Loucy (cell line): Measurements from ENCODE around the gene HELT.
A peak's percentile ranks its signal among the peaks of the same experiment; 100 is the strongest.
"Not testable (repeated sequence)": the region's sequence is repeated elsewhere in the genome, so short reads cannot be mapped to it uniquely, and the experiment has no call there.

Experiments
- H2AFZ ChIP-seq: fragments of 200-600 bp; sonication (generic); 2 replicates; pipeline ENCODE4 v1.6.0; 2016; ENCODE audit warnings: antibody characterized with exemption, mild to moderate bottlenecking, low read length, moderate library complexity
- H3F3A ChIP-seq: fragments of 200-600 bp; 2 replicates; pipeline ENCODE4 v1.6.0; 2016; ENCODE audit warnings: antibody characterized with exemption, low read depth, mild to moderate bottlenecking
- H3K27me3 ChIP-seq: fragments of 200-600 bp; sonication (generic); 2 replicates; pipeline ENCODE4 v1.6.1; 2014; ENCODE audit warnings: low read length, mild to moderate bottlenecking; ENCODE audit not compliant: insufficient read depth, poor library complexity, severe bottlenecking
- H3K36me3 ChIP-seq: fragments of 200-600 bp; sonication (generic); 2 replicates; pipeline ENCODE4 v1.6.1; 2016; ENCODE audit warnings: low read length; ENCODE audit not compliant: insufficient read depth
- H3K4me1 ChIP-seq: fragments of 200-600 bp; sonication (generic); 2 replicates; pipeline ENCODE4 v1.5.1; 2014; ENCODE audit warnings: low read length, mild to moderate bottlenecking; ENCODE audit not compliant: insufficient read depth, poor library complexity, severe bottlenecking
- H3K4me2 ChIP-seq: fragments of 200-600 bp; sonication (generic); 2 replicates; pipeline ENCODE4 v1.6.0; 2014; ENCODE audit warnings: antibody characterized with exemption, low read length, low read depth, mild to moderate bottlenecking; ENCODE audit not compliant: poor library complexity, severe bottlenecking
- H3K4me3 ChIP-seq: fragments of 200-600 bp; sonication (generic); 2 replicates; pipeline ENCODE4 v1.5.1; 2014; ENCODE audit warnings: low read length, mild to moderate bottlenecking, mixed read lengths; ENCODE audit not compliant: poor library complexity, severe bottlenecking
- H3K79me2 ChIP-seq: fragments of 200-600 bp; sonication (generic); 2 replicates; pipeline ENCODE4 v1.6.1; 2014; ENCODE audit warnings: low read length; ENCODE audit not compliant: insufficient read depth
- H3K9ac ChIP-seq: fragments of 200-600 bp; sonication (generic); 2 replicates; pipeline ENCODE4 v1.6.0; 2014; ENCODE audit warnings: mild to moderate bottlenecking, low read depth, low read length, moderate library complexity; ENCODE audit not compliant: poor library complexity, severe bottlenecking
- H3K9me2 ChIP-seq: fragments of 200-600 bp; sonication (generic); replicated peaks from 2 replicates; pipeline ENCODE4 v1.6.1; 2016; ENCODE audit warnings: low read depth, low read length, mixed read lengths
- H3K9me3 ChIP-seq: fragments of 200-600 bp; sonication (generic); 2 replicates; pipeline ENCODE4 v1.6.1; 2014; ENCODE audit warnings: mild to moderate bottlenecking, antibody characterized with exemption, low read length, low read depth; ENCODE audit not compliant: insufficient read depth
- H4K20me1 ChIP-seq: fragments of 200-600 bp; sonication (generic); 2 replicates; pipeline ENCODE4 v1.6.0; 2014; ENCODE audit warnings: antibody characterized with exemption, low read length, mild to moderate bottlenecking; ENCODE audit not compliant: insufficient read depth, poor library complexity, severe bottlenecking
- CTCF ChIP-seq: fragments of 200-600 bp; sonication (generic); conservative IDR thresholded peaks from 2 replicates; pipeline ENCODE4 v1.5.1; 2014; ENCODE audit warnings: mild to moderate bottlenecking, antibody characterized with exemption, low read length
- EZH2phosphoT487 ChIP-seq: fragments of 200-600 bp; IDR thresholded peaks from 2 replicates; pipeline ENCODE4 v1.6.1; 2018; ENCODE audit warnings: antibody characterized with exemption, mild to moderate bottlenecking, moderate library complexity, borderline replicate concordance

HELT gene

GRCh38 chr4:185036842-185037241 lies 18.6 kb downstream of the HELT start:
- peaks cover 3% of the 10 kb centered on the region; the same call in 1 of the 2 replicates for H3K9me3 ChIP-seq
- no peaks in the 10 kb centered on the region for H3F3A ChIP-seq
- no peaks in the 10 kb centered on the region for H4K20me1 ChIP-seq
- H3K9ac ChIP-seq = no peak overlapping the region
- H3K79me2 ChIP-seq = no peaks in the 10 kb centered on the region
- no peak overlapping the region for H3K4me2 ChIP-seq
- TF ChIP-seq EZH2phosphoT487 = no peak
- TF ChIP-seq CTCF = no peak
- H3K4me3 ChIP-seq = no peak overlapping the region
- no peaks in the 10 kb centered on the region for H3K27me3 ChIP-seq
- no peak overlapping the region for H2AFZ ChIP-seq
- no peaks in the 10 kb centered on the region for H3K36me3 ChIP-seq
- H3K9me2 ChIP-seq = no peaks in the 10 kb centered on the region
- no peaks in the 10 kb centered on the region for H3K4me1 ChIP-seq

- H3K79me2 ChIP-seq = no peaks in the 10 kb centered on the region
- no peak overlapping the region for H2AFZ ChIP-seq
- H3K9me3 ChIP-seq = peaks cover 3% of the 10 kb centered on the region; the same call in 1 of the 2 replicates
- TF ChIP-seq EZH2phosphoT487 = no peak
- TF ChIP-seq CTCF = peak; percentile 90
- H4K20me1 ChIP-seq = no peaks in the 10 kb centered on the region
- no peaks in the 10 kb centered on the region for H3K36me3 ChIP-seq
- no peaks in the 10 kb centered on the region for H3K27me3 ChIP-seq
- H3K4me2 ChIP-seq = no peak overlapping the region
- H3K4me1 ChIP-seq = no peaks in the 10 kb centered on the region
- H3F3A ChIP-seq = no peaks in the 10 kb centered on the region
- no peak overlapping the region for H3K9ac ChIP-seq
- H3K4me3 ChIP-seq = no peak overlapping the region
- H3K9me2 ChIP-seq = no peaks in the 10 kb centered on the region
These were observed 21.4 kb downstream of the HELT start for GRCh38 chr4:185039508-185040273.

- Histone ChIP-seq H3K79me2 (no peaks in the 10 kb centered on the region), H3K9me2 (no peaks in the 10 kb centered on the region), H3K4me3 (no peak overlapping the region), H3K9ac (no peak overlapping the region), H3K4me1 (no peaks in the 10 kb centered on the region), H4K20me1 (no peaks in the 10 kb centered on the region), H3K27me3 (no peaks in the 10 kb centered on the region), H3F3A (no peaks in the 10 kb centered on the region), H3K36me3 (no peaks in the 10 kb centered on the region), H3K9me3 (peaks cover 3% of the 10 kb centered on the region; the same call in 1 of the 2 replicates), H2AFZ (no peak overlapping the region), H3K4me2 (no peak overlapping the region)
- TF ChIP-seq EZH2phosphoT487 (no peak), CTCF (no peak)
These were observed 22.2 kb downstream of the HELT start for GRCh38 chr4:185040523-185040922.

GRCh38 chr4:185050286-185050685 lies 32.0 kb downstream of the HELT start:
- not testable (repeated sequence) for H3K4me2 ChIP-seq, H3F3A ChIP-seq, H2AFZ ChIP-seq, H4K20me1 ChIP-seq, H3K9me2 ChIP-seq, H3K9me3 ChIP-seq, H3K36me3 ChIP-seq, H3K9ac ChIP-seq, H3K79me2 ChIP-seq, H3K4me1 ChIP-seq, H3K4me3 ChIP-seq, H3K27me3 ChIP-seq

- H3K4me3 ChIP-seq, H3K9me2 ChIP-seq, H3K4me2 ChIP-seq, H3K79me2 ChIP-seq, H3F3A ChIP-seq, H3K4me1 ChIP-seq, H3K36me3 ChIP-seq, H3K9me3 ChIP-seq, H4K20me1 ChIP-seq, H3K9ac ChIP-seq, H3K27me3 ChIP-seq, H2AFZ ChIP-seq: not testable (repeated sequence)
These were observed 33.0 kb downstream of the HELT start for GRCh38 chr4:185051283-185051682.
